SK-MEL-5 (cell line): ENCODE results near the gene PI4KA. TPM values are rescaled to one million over a fixed set of nuclear protein-coding genes. Genes with fewer than 3 reads are reported as not detected.

Source experiments
- DNase-seq: peaks from one replicate; pipeline ENCODE4 v3.0.0-alpha.2; 2016; ENCODE audit warnings: low read depth, low spot score
- in situ Hi-C: cut with HindIII; loops from 2 replicates; pipeline ENCODE4 v1.10.0; 2016; ENCODE audit warnings: low sequenced_read_pairs, high pct_unique_total_duplicates, low pct_unique_long_range_greater_than_20kb
- total RNA-seq: library from RNA; depleted of rRNA; stranded (reverse); fragments of >200 nt; shearing (Covaris generic); gene quantifications from 2 replicates; pipeline ENCODE4 v1.2.3, GENCODE V29; 2014

Gene PI4KA
- total RNA-seq, 1 experiment from 2014 or later = 29.3 TPM

- DNase-seq = no peak
- in situ Hi-C loops = no loop called here
These were observed 26.5 kb upstream of the PI4KA start for GRCh38 chr22:20885017-20885556.

DNA sequence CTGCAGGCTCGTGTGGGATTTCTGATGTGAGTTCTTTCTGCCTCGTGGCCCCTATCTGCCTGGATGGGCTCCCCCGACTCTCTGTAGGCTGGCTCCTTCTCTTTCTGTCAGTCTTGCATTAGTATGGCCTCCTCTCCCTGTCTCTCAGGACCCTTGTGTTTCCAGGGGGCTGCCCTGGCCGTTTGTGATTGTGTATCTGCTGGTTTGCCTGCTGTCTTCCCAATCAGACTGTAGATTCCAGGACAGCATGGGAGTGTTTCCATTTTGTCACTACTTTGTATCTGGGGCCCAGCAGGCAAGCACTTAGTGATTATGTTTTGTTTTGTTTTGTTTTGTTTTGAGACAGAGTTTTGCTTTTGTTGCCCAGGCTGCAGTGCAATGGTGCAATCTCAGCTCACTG lies 25.8 kb upstream of the PI4KA start:
- no peak for DNase-seq
- in situ Hi-C loops = no loop called here

GRCh38 chr22:20882855-20883254 lies 24.2 kb upstream of the PI4KA start:
- no peak for DNase-seq
- in situ Hi-C loops = no loop called here

GRCh38 chr22:20881869-20882815 lies 23.5 kb upstream of the PI4KA start:
- in situ Hi-C loops = no loop called here
- no peak for DNase-seq

DNA sequence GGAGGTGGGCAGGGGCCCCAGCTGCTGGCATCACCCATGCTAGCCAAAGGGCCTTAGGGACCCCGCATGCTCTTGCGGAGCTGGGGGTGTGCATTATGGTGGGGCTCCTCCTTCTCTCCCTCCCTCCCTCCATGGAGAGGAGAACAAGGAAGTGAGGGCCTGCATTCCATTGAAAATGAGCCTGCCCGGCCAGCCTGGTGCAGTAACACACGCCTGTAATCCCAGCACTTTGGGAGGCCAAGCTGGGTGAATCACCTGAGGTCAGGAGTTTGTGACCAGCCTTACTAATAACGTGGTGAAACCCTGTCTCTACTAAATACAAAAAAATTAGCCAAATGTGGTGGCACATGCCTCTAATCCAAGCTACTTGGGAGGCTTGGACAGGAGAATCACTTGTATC lies 22.6 kb upstream of the PI4KA start:
- no peak for DNase-seq
- in situ Hi-C loops = no loop called here

GRCh38 chr22:20877715-20878114 lies 19.1 kb upstream of the PI4KA start:
- in situ Hi-C loops = no loop called here
- DNase-seq = no peak

GRCh38 chr22:20875296-20875695 lies 16.7 kb upstream of the PI4KA start:
- DNase-seq = no peak
- in situ Hi-C loops = no loop called here

DNA sequence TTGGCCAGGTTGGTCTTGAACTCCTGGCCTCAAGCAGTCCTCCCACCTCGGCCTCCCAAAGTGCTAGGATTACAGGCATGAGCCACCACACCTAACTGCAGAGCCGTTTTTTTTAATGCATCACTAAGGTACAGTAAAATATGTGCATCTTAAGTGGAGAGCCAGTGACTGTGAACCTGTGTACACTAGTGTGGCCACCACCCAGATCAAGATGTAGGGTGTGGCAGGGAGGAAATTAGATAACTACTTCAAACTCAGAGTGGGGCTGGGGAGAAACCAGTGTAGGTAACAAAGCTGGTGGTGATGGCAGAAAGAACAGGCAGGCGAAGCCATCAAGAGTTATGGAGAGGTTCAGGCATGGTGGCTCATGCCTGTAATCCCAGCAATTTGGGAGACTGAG lies 14.6 kb upstream of the PI4KA start:
- in situ Hi-C loops = no loop called here
- DNase-seq = no peak

DNA sequence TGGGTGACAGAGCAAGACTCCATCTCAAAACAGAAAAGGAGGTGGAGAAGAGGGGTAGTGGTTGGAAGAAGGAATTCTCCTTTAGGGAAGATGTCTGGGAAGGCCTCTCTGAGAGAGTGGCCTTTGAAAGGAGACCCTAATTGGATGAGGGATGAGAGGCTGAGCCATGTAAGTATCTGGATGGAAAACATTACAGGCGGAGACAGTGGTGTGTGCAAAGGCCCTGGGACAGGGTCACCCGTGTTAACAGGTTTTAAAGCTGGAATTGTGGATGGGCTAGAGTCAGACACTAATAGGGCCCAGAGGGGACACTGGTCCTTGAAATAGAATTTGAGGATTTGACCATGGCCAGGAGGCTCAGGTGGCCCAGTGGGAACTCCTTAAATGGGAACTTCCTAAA lies 10.6 kb upstream of the PI4KA start:
- no peak for DNase-seq
- in situ Hi-C loops = no loop called here

DNA sequence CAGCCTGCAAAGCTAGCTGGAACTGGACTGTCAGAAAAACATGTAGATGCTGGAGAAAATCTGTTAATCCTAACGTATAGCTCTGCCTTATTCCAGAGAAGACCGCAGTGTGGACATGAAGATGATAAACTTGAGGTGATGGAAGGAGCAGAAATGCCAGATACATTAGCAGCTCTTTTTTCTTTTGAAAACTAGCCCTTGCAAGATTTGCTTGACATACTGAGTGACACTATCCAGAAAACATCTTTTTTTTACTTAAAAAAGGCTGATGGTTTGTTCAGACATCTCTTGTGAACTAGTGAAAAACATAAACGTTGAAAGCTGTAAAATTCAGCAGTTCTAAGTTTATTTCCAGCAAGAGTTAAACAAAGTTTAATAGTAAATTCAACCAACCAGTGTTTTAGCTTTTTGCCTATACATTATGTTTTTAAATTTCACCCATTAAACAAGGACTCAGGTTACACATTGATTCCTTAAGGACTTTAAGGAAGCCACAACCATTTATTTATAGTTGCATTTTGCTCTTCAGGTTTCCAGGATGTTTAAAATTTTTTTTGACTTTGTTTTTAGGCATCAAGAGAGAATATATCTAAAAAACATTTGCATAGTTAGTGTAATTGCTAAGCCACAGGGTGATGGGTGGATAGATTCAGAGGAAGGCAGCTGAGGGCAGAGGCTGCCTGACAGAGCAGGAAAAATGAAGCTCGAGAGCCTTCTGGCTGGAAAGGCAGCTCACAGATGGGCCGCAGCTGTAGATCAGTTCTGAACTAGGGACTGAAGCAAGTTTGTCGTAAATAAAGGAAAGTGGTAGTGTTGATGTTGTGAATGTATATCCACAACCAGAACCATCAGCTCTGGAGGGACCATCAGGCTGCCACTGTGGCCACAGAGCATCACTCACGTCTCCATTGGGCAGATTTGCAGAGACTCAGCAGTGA lies 9.7 kb upstream of the PI4KA start:
- in situ Hi-C loops = no loop called here

DNA sequence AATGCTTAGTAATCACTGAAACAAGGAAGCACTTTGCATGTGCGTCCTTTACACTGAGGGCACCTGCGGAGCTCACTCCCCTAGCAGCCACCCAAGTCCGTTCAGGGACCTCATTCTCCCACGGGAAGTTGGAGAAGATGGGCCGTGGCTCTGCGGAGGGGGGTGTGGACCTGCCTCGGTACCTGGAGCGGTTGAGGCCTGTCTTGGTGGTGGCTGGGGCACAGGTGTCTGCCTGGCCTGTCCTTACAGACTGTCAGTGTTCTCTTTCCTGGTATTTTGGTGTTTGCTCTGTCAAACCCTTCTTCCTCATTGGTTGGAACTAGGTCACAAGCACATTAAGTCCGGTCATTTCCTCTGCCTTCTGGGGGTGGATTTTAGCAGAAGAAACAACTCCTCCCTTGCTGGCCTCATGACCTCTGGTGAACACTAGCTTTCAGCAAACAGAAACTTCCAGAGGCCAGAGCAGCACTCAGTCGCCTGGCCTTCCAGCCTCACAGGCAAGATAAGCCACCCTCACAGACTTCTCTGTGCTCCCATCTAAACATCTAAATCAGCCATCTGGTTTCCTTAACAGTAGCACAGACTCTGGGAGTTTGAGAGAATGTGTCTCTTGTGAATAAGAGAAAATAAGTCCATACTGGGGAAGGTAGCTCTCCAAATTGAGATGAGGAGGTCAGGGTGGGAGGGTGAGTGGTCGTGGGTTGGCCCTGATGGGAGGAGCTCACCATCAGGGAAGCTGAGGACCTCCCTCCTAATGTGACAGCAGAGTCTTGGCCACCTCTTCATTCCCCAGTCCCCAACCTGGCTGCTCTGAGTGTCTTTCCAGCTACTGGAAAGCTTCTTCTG lies 8.8 kb upstream of the PI4KA start:
- in situ Hi-C loops = no loop called here
- DNase-seq = peak; percentile 47

More for the DNA sequence above, 9.7 kb upstream of the PI4KA start:
- no peak for DNase-seq

DNA sequence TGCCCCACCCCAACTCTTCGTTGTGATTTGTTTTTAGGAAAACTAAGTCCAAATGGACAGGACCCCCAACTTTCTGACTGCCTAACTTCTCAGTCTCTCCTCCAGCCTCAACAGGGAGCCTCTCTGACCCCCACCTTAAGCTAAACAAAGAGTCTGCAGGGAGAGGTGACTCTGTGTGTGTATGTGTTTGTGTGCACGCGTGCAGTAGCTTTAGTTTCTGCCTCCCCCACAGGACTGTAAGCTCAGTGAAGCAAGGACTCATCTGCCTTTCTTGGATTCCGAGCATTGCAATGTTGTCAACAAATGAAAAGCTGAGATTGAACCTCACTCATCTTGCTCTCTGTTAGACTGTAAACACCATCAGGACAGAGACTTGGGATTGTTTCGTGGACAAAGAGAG lies 8.1 kb upstream of the PI4KA start:
- in situ Hi-C loops = no loop called here
- DNase-seq = no peak

GRCh38 chr22:20865875-20866445 lies 7.3 kb upstream of the PI4KA start:
- DNase-seq = no peak
- in situ Hi-C loops = no loop called here

DNA sequence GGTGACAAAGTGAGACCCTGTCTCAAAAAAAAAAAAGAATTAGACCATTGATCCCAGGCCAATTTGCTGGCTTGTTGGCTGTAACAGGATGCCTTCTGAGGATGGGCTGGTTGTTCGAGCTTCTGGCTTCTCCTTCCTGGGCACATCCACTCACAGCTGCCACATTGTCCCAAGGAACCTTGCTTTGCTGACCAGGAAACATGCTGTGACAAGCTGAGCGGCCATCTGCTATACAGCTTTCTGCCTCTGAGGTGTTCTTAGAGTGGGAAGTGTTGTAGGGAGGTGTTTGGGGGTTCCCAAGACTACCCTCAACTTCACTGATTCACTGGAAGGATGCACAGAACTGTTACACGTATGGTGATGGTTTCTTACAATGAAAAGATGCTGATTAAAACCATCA lies 6.7 kb upstream of the PI4KA start:
- no peak for DNase-seq
- in situ Hi-C loops = no loop called here

- no peak for DNase-seq
- in situ Hi-C loops = no loop called here
These were observed 5.7 kb upstream of the PI4KA start for GRCh38 chr22:20864186-20864908.

- in situ Hi-C loops = no loop called here
- DNase-seq = no peak
These were observed 4.8 kb upstream of the PI4KA start for GRCh38 chr22:20863366-20863765.
